Iris pigment epithelial cell (primary cell): ENCODE measurements around the gene UNC5C.

Source experiments
- DNase-seq: peaks from one replicate; pipeline ENCODE4 v3.0.0-alpha.2; 2011; ENCODE audit warnings: low read depth

UNC5C gene

GRCh38 chr4:95402299-95402698, 146.5 kb downstream of the UNC5C start:
- no peak for DNase-seq

- no peak for DNase-seq
Observed at GRCh38 chr4:95398217-95398616, 150.6 kb downstream of the UNC5C start.

- DNase-seq: no peak
Observed at GRCh38 chr4:95394752-95395306, 153.9 kb downstream of the UNC5C start.

GRCh38 chr4:95393821-95394220, 155.0 kb downstream of the UNC5C start:
- DNase-seq: no peak

GRCh38 chr4:95388911-95389310, 159.9 kb downstream of the UNC5C start:
- no peak for DNase-seq

- no peak for DNase-seq
Observed at GRCh38 chr4:95387719-95388118, 161.1 kb downstream of the UNC5C start.

- no peak for DNase-seq
Observed at GRCh38 chr4:95386410-95386809, 162.4 kb downstream of the UNC5C start.

- DNase-seq: no peak
Observed at GRCh38 chr4:95381843-95382580, 166.8 kb downstream of the UNC5C start.

- no peak for DNase-seq
Observed at GRCh38 chr4:95379633-95380032, 169.1 kb downstream of the UNC5C start.

GRCh38 chr4:95377366-95377900, 171.3 kb downstream of the UNC5C start:
- DNase-seq: no peak

- no peak for DNase-seq
Observed at GRCh38 chr4:95371476-95372224, 177.1 kb downstream of the UNC5C start.

- DNase-seq: no peak
Observed at GRCh38 chr4:95367824-95368223, 180.9 kb downstream of the UNC5C start.

- no peak for DNase-seq
Observed at GRCh38 chr4:95363966-95364365, 184.8 kb downstream of the UNC5C start.

GRCh38 chr4:95363559-95363925, 185.2 kb downstream of the UNC5C start:
- no peak for DNase-seq

- DNase-seq: peak; percentile 4
Observed at GRCh38 chr4:95362906-95363558, 185.7 kb downstream of the UNC5C start.

- no peak for DNase-seq
Observed at GRCh38 chr4:95362066-95362465, 186.7 kb downstream of the UNC5C start.

GRCh38 chr4:95361696-95361965, 187.1 kb downstream of the UNC5C start:
- no peak for DNase-seq

- DNase-seq: no peak
Observed at GRCh38 chr4:95360906-95361695, 187.7 kb downstream of the UNC5C start.

- DNase-seq: no peak
Observed at GRCh38 chr4:95360256-95360903, 188.4 kb downstream of the UNC5C start.

GRCh38 chr4:95358421-95358820, 190.4 kb downstream of the UNC5C start:
- DNase-seq: no peak

GRCh38 chr4:95355021-95355420, 193.8 kb downstream of the UNC5C start:
- no peak for DNase-seq
